Testis (tissue), 2 donors: ENCODE data around the gene RPS21.

Source experiments
- POLR2A ChIP-seq: fragments of 450-650 bp; IDR thresholded peaks from one replicate; pipeline ENCODE4 v1.6.1; 2017; ENCODE audit warnings: antibody characterized with exemption, mild to moderate bottlenecking, moderate library complexity
- TF ChIP-seq, protein P1 (sequence below), 3 experiments: fragments of 450-650 bp in 2 of 3; fragments of 200-600 bp in 1 of 3; sonication (generic) in 1 of 3; IDR thresholded peaks; one replicate each; pipeline ENCODE4 v1.5.1; 2016 to 2019; ENCODE audit warnings: antibody characterized with exemption in 3 of 3, mild to moderate bottlenecking in 2 of 3, moderate library complexity in 1 of 3

GRCh38 chr20:62418709-62419487 lies 32.0 kb downstream of the RPS21 start:
- TF ChIP-seq, protein P1, sequence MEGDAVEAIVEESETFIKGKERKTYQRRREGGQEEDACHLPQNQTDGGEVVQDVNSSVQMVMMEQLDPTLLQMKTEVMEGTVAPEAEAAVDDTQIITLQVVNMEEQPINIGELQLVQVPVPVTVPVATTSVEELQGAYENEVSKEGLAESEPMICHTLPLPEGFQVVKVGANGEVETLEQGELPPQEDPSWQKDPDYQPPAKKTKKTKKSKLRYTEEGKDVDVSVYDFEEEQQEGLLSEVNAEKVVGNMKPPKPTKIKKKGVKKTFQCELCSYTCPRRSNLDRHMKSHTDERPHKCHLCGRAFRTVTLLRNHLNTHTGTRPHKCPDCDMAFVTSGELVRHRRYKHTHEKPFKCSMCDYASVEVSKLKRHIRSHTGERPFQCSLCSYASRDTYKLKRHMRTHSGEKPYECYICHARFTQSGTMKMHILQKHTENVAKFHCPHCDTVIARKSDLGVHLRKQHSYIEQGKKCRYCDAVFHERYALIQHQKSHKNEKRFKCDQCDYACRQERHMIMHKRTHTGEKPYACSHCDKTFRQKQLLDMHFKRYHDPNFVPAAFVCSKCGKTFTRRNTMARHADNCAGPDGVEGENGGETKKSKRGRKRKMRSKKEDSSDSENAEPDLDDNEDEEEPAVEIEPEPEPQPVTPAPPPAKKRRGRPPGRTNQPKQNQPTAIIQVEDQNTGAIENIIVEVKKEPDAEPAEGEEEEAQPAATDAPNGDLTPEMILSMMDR (IDR thresholded peaks at IDR 0.05) = no peak
- no peak for TF ChIP-seq POLR2A
